ENCODE measurements around the gene CTF1.
"Not testable (repeated sequence)": the region's sequence is repeated elsewhere in the genome, so short reads cannot be mapped to it uniquely, and the experiment has no call there.

CTF1 gene

GRCh38 chr16:30896261-30896888, at the start of gene CTF1:
TSS of gene CTF1 (plus strand) at chr16:30896614. CDS start at chr16:30896644, 30 bp downstream.
- DNase-seq: no peak

GRCh38 chr16:30846649-30847402, 49.6 kb upstream of the CTF1 start:
- DNase-seq: no peak

GRCh38 chr16:30850246-30850645, 46.2 kb upstream of the CTF1 start:
- DNase-seq: no peak

DNA sequence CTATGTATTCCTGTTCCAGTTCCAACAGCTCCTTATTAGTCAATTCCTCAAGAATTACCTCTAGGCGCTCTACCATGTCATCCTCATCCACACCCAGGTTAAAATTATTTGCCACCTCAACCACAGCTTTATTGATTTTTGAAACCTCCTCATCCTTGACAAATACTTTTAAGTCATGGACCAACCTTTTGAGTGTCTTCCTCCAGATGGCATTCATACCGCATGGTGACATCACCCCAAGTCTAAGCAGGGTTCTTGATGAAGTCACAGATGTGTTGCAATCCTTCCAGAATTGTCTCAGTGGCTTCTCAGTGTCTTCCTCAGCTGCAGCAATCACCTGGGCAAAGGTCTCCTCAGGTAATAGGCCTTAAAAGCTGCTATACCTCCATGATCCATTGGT, 42.7 kb upstream of the CTF1 start:
- DNase-seq: no peak

DNA sequence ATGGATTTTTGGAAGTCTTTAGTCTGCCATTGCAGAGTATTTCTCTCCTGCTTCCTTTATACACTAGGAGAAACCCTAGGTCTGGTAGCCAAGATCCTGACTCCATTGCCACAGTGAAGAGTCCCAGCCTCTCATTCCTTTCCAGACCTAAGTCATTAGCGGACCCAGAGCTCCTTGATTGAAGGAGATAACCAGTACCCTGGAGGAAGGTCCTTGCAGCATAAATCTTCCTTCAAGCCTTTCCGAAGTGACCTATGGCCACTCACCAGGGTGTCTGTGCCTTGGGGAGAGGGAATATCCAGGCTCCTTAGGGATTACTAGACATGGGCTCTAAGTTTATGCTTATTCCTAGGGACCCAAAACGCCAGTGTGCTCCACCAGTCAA, 38.3 kb upstream of the CTF1 start:
- DNase-seq: no peak

- DNase-seq: no peak
These were observed 37.5 kb upstream of the CTF1 start for GRCh38 chr16:30858829-30859423.

GRCh38 chr16:30860729-30861128, 35.7 kb upstream of the CTF1 start:
- DNase-seq: not testable (repeated sequence)

- not testable (repeated sequence) for DNase-seq
These were observed 33.2 kb upstream of the CTF1 start for GRCh38 chr16:30863178-30863577.

GRCh38 chr16:30866031-30866430, 30.4 kb upstream of the CTF1 start:
- DNase-seq: no peak

- no peak for DNase-seq
These were observed 28.7 kb upstream of the CTF1 start for GRCh38 chr16:30867747-30868146.

DNA sequence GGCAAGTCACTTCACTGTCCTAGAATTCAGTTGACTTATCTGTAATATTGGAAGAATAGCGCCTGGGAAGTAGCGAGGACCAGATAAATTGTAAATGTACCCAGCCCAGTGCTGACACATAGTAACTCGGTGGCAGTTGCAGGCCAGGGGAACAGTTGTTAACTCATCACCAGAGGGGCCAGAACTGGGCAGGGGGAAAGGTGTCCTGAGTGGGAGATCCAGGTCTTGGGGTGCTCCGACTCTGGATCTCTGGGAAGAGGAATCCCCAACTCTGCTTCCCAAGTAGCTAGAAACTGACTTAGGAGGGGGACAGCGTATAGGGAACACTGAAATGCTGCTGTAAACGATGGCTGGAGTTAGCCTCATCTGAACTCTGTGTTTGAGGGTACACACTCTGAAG, 25.5 kb upstream of the CTF1 start:
- no peak for DNase-seq

GRCh38 chr16:30874244-30874820, 22.1 kb upstream of the CTF1 start:
- DNase-seq: no peak

GRCh38 chr16:30874821-30875717, 21.3 kb upstream of the CTF1 start:
- DNase-seq: peak; percentile 56

- DNase-seq: peak; percentile 72
These were observed 20.3 kb upstream of the CTF1 start for GRCh38 chr16:30875871-30876801.

- DNase-seq: no peak
These were observed 19.5 kb upstream of the CTF1 start for GRCh38 chr16:30876867-30877266.

- DNase-seq: no peak
These were observed 13.7 kb upstream of the CTF1 start for GRCh38 chr16:30882429-30883310.

DNA sequence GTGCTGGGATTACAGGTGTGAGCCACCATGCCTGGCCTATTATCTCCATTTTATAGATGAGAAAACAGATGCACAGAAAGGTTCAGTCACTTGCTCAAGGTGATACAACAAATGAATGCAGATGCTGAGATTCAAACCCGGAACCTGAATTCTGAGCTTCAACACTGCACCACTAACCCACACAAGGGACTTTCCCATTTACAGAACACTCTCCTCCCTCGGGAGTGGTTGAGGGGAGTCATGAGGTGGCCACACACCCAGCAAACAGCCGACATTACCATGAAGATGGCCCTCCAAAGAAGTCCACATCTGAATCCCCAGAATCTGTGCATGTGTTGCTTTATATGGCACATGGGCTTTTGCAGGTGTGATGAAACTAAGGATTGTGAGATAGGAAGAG, 11.7 kb upstream of the CTF1 start:
- no peak for DNase-seq

- DNase-seq: no peak
These were observed 11.2 kb upstream of the CTF1 start for GRCh38 chr16:30885196-30885595.

DNA sequence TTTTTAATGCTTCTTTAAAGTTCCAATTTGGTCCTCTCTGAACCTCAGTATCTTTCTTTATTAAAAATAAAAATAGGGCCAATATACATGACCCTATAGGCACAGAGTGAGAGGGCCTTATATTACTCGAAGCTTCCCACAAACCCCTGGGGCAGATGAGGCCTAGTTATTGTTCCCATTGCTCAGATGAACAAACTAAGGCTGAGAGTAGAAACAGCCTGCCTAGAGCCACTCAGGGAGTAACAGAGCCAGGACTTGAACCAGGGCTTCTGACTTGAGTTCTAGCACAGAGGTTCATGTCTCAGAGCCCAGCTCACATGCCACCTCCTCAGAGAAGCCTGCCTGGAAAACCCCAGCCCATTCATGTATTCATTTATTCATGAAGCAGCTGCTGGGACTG, 10.3 kb upstream of the CTF1 start:
- no peak for DNase-seq

DNA sequence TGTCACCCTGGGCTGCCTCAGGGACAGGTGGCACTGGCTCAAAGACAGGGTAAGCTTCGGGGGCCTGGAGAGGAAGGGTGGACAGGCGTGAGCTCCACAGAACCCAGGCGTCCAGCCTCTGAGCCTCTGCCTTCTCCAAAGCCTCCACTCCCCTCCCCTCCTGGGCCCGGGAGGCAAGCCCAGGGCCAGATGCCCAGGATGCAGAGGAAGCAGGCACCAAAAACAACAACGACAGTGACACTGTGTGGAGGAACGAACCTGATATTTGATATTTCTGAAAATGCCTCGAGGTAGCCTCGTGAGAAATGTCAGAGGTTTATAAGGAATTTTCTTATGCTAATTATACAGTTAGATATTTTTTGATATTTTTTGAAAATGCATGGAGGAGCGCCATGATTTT, 8.5 kb upstream of the CTF1 start:
- no peak for DNase-seq

Data from GF-D8 (cell line).